AG04450 (cell line): ENCODE data around the gene SLIT3. TPM values are rescaled to one million over a fixed set of nuclear protein-coding genes. Genes with fewer than 3 reads are reported as not detected.

Experiments used
- CTCF ChIA-PET: fragments of 300-600, 350-600 bp; formaldehyde crosslinking; extraction: SDS; loops from one replicate; lab custom pipeline; 2022; ENCODE audit warnings: antibody characterized with exemption, inconsistent platforms; lab: Charles Lee
- POLR2A ChIA-PET: fragments of 350-600 bp; formaldehyde crosslinking; extraction: SDS; loops from one replicate; lab custom pipeline; 2021; ENCODE audit warnings: antibody characterized with exemption, inconsistent platforms; lab: Yijun Ruan, JAX
- DNase-seq: peaks from one replicate; pipeline ENCODE4 v3.0.0-alpha.2; 2011; ENCODE audit warnings: low read depth, low spot score
- H3K27ac ChIP-seq: one replicate; pipeline ENCODE4 v1.5.1; 2012; ENCODE audit warnings: low read depth, low read length, control low read depth
- H3K27me3 ChIP-seq: one replicate; pipeline ENCODE4 v1.6.0; 2012; ENCODE audit warnings: low read length; ENCODE audit not compliant: control insufficient read depth, insufficient read depth
- H3K4me3 ChIP-seq: 2 replicates; pipeline ENCODE4 v1.5.1; 2011; ENCODE audit warnings: mild to moderate bottlenecking, low read depth, low read length, control low read depth
- H3K9me3 ChIP-seq: 2 replicates; pipeline ENCODE4 v1.5.1; 2012; ENCODE audit warnings: low read length; ENCODE audit not compliant: control insufficient read depth, insufficient read depth
- CTCF ChIP-seq: IDR thresholded peaks from 2 replicates; pipeline ENCODE4 v1.5.1; 2011; ENCODE audit warnings: low read depth, low read length, control low read depth, inconsistent platforms
- polyA plus RNA-seq: library from polyadenylated mRNA; depleted of rRNA; stranded (reverse); fragments of >200 nt; gene quantifications from 2 replicates; pipeline ENCODE4 v1.2.3, GENCODE V29; 2011

Gene SLIT3
- polyA plus RNA-seq, 1 experiment = 0.26 TPM

DNA sequence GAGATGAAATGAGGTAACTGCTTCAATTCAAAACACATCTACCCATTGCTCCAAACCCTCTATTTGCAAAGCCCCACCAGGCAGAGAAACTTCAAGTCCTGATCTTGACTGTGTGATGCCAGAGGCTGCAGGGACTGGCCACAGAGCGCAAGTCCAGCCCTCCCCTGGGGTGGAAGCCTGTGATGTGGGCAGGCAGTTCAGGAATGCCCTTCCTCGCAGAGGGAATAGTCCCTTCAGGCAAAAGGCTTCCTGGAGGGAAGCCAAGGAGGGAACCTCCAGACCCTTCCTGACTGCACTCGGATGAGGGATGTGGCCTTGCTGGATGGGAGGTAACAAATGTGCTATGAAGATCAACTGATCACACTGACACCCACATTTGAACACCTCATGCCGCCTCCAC is 131.2 kb downstream of the SLIT3 start:
- Histone ChIP-seq H3K27ac (no peak overlapping the region), H3K27me3 (no peaks in the 10 kb centered on the region), H3K9me3 (no peaks in the 10 kb centered on the region), H3K4me3 (no peak overlapping the region)
- DNase-seq = no peak
- ChIA-PET CTCF (no interaction called here), POLR2A (no interaction called here)
- TF ChIP-seq CTCF = no peak

DNA sequence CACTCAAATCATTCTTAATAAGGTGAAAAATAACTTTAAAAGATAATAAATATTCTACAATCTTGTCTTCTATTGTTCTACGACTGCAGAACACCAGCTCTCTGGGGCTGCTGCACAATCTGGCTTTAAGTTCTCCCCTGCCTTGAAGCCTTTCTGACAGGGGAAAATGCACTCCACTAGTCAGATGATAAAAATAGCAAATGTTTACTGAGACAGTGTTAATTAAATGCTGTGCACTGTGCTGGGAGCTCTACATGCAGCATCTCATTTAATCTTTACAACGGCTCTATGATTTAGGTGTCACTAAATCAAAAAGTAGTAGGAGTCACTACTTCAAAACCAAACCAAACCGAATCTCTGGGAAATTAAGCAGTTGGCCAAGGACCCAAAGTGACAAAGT is 132.7 kb downstream of the SLIT3 start:
- POLR2A ChIA-PET = no interaction called here
- Histone ChIP-seq H3K4me3 (no peak overlapping the region), H3K27ac (no peak overlapping the region), H3K9me3 (no peaks in the 10 kb centered on the region), H3K27me3 (no peaks in the 10 kb centered on the region)
- CTCF ChIA-PET = no interaction called here
- no peak for DNase-seq
- no peak for TF ChIP-seq CTCF

GRCh38 chr5:169166078-169166477 is 134.9 kb downstream of the SLIT3 start:
- no peak overlapping the region for H3K4me3 ChIP-seq
- TF ChIP-seq CTCF = no peak
- ChIA-PET POLR2A (no interaction called here), CTCF (no interaction called here)
- H3K9me3 ChIP-seq = no peaks in the 10 kb centered on the region
- DNase-seq = no peak
- H3K27ac ChIP-seq = no peak overlapping the region
- no peaks in the 10 kb centered on the region for H3K27me3 ChIP-seq

DNA sequence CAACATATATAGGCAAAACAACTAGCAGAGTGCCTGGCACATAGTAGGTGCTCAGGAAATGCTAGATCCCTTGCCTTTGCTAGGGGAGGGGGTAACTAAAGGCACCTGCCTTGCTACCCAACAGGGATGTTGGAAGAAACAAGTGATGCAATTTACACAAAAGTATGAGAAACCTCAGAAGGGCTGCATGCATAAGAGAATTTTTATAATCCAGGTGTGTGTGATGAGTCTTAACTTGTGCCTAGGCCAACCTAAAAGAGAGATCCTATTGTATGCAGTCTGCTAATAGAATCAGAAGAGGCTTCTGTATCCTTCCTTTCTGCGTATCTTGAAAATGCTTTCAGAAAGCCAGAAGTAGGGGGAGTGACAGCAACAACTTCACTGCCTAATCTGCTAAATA is 135.9 kb downstream of the SLIT3 start:
- ChIA-PET POLR2A (no interaction called here), CTCF (no interaction called here)
- TF ChIP-seq CTCF = no peak
- Histone ChIP-seq H3K27ac (no peak overlapping the region), H3K9me3 (no peaks in the 10 kb centered on the region), H3K4me3 (no peak overlapping the region), H3K27me3 (no peaks in the 10 kb centered on the region)
- DNase-seq = no peak

DNA sequence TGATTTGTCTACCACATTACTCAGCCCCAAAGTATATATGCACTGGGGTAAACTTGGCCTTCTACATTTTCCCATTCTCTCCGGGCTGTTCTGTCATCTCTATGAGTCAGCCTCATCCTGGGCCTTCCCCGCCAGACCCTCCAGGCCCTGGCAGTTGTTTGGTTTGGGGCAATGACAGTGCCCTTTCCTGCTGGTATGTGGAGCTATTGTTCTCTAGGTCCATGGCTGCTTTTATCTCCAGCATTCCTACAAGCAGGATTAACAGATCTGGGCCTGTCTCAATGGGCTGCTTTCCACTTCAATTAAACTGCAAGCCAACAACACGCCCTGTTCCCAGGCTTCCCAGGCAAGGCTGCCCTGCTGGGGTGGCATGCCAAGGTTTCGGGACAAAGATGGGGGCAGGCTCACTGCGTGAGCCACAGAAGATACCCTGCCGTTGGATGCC is 136.4 kb downstream of the SLIT3 start:
- ChIA-PET CTCF (no interaction called here), POLR2A (no interaction called here)
- DNase-seq = no peak

More for the DNA sequence above, 136.4 kb downstream of the SLIT3 start:
- Histone ChIP-seq H3K27ac (no peak overlapping the region), H3K9me3 (no peaks in the 10 kb centered on the region), H3K4me3 (no peak overlapping the region), H3K27me3 (no peaks in the 10 kb centered on the region)
- TF ChIP-seq CTCF = no peak
